K562 (cell line): Measurements from ENCODE around the gene KRT25. TPM values are rescaled to one million over a fixed set of nuclear protein-coding genes. Genes with fewer than 3 reads are reported as not detected.
A peak's percentile ranks its signal among the peaks of the same experiment; 100 is the strongest.

Experiments
- ATAC-seq: fragments of 200-7000 bp; cut with Tn5 transposase; 3 replicates; pipeline ENCODE4 v1.9.1; 2020; ENCODE audit warnings: moderate library complexity
- BruUV-seq: library from RNA; stranded (reverse); fragments of 400-500 nt; replicated peaks from 2 replicates; lab custom pipeline; 2021; lab: Mats Ljungman, UMichigan
- CTCF ChIA-PET: fragments of 300-600 bp; formaldehyde crosslinking; extraction: SDS; loops from one replicate; lab custom pipeline; 2021; ENCODE audit warnings: low intra/inter-chr PET ratio; lab: Yijun Ruan, JAX
- POLR2A ChIA-PET: fragments of 300-600, 350-650 bp; sonication (Branson Sonifier 250); formaldehyde crosslinking; extraction: SDS; loops from one replicate; lab custom pipeline; 2021; ENCODE audit warnings: antibody characterized with exemption, inconsistent platforms; lab: Yijun Ruan, JAX
- DNase-seq, 4 experiments: peaks; one replicate each; pipeline versions ENCODE4 v3.0.0 to v3.0.0-alpha.2; 2011 to 2018; ENCODE audit warnings: low spot score in 3 of 4, mixed read lengths in 3 of 4; ENCODE audit errors: extremely low read depth in 1 of 4
- FAIRE-seq: peaks from 2 replicates; lab custom pipeline; 2011; peaks lifted over from hg19 to GRCh38; lab: Jason Lieb, UNC
- H2AFZ ChIP-seq: 2 replicates; pipeline ENCODE4 v1.6.0; 2011; ENCODE audit warnings: low read depth, low read length, control low read depth, inconsistent platforms
- H3K27ac ChIP-seq: fragments of 200-600 bp; 3 replicates; pipeline ENCODE4 v1.8.0; 2011; ENCODE audit warnings: low read depth, mild to moderate bottlenecking, control low read depth, inconsistent platforms, low read length, moderate library complexity, mixed read lengths; ENCODE audit errors: extremely low read depth
- H3K27me3 ChIP-seq, 2 experiments: fragments of 300-600 bp in 1 of 2; 2 replicates in 1 of 2; 3 replicates in 1 of 2; pipeline versions ENCODE4 v1.6.0 to v1.8.0; 2011; ENCODE audit warnings: inconsistent platforms in 2 of 2, low read length in 2 of 2, mild to moderate bottlenecking in 1 of 2, mixed read lengths in 1 of 2, moderate library complexity in 1 of 2; ENCODE audit not compliant: control insufficient read depth in 2 of 2, insufficient read depth in 2 of 2
- H3K36me3 ChIP-seq: fragments of 300-600 bp; 3 replicates; pipeline ENCODE4 v1.8.0; 2011; ENCODE audit warnings: mild to moderate bottlenecking, low read length, inconsistent platforms; ENCODE audit not compliant: control insufficient read depth, insufficient read depth
- H3K4me1 ChIP-seq, 2 experiments: fragments of 200-600 bp in 1 of 2; replicated peaks in 1 of 2; 2 replicates in 1 of 2; 3 replicates in 1 of 2; pipeline versions ENCODE4 v1.5.1 to v1.8.0; 2011; ENCODE audit warnings: inconsistent platforms in 2 of 2, low read length in 2 of 2, mild to moderate bottlenecking in 1 of 2, mixed read lengths in 1 of 2, moderate library complexity in 1 of 2; ENCODE audit not compliant: control insufficient read depth in 2 of 2, insufficient read depth in 2 of 2
- H3K4me2 ChIP-seq: 2 replicates; pipeline ENCODE4 v1.6.1; 2011; ENCODE audit warnings: low read length, control low read depth, inconsistent platforms, mixed read lengths; ENCODE audit not compliant: insufficient read depth
- H3K4me3 ChIP-seq: fragments of 200-600 bp; sonication (generic), shearing (Covaris generic); 2 replicates; pipeline ENCODE4 v1.5.1; 2016; ENCODE audit warnings: control low read depth, inconsistent platforms
- H3K79me2 ChIP-seq: fragments of 200-600 bp; 3 replicates; pipeline ENCODE4 v1.8.0; 2011; ENCODE audit warnings: low read length, inconsistent platforms; ENCODE audit not compliant: control insufficient read depth, insufficient read depth
- H3K9ac ChIP-seq, 2 experiments: 2 replicates each; pipeline versions ENCODE4 v1.6.0 to v1.6.1; 2011; ENCODE audit warnings: low read depth in 2 of 2, low read length in 2 of 2, control low read depth in 1 of 2, inconsistent platforms in 1 of 2, mild to moderate bottlenecking in 1 of 2, mixed read lengths in 1 of 2; ENCODE audit not compliant: insufficient read depth in 1 of 2
- H3K9me1 ChIP-seq: one replicate; pipeline ENCODE4 v1.6.0; 2011; ENCODE audit warnings: inconsistent platforms, mild to moderate bottlenecking, low read length, moderate library complexity; ENCODE audit not compliant: control insufficient read depth, insufficient read depth
- H3K9me3 ChIP-seq: replicated peaks from 2 replicates; pipeline ENCODE4 v1.5.1; 2011; ENCODE audit warnings: low read depth, low read length, inconsistent platforms; ENCODE audit not compliant: control insufficient read depth, insufficient read depth
- H4K20me1 ChIP-seq: replicated peaks from 2 replicates; pipeline ENCODE4 v1.6.1; 2011; ENCODE audit warnings: low read length, inconsistent platforms, mixed read lengths; ENCODE audit not compliant: control insufficient read depth, insufficient read depth
- NKRF ChIP-seq: fragments of 450-650 bp; IDR thresholded peaks from 2 replicates; pipeline ENCODE4 v1.6.1; 2016; ENCODE audit warnings: borderline replicate concordance
- RAD21 ChIP-seq, 2 experiments: fragments of 250-450 bp in 1 of 2; fragments of 450-650 bp in 1 of 2; sonication (Bioruptor Pico) in 1 of 2; formaldehyde crosslinking in 1 of 2; IDR thresholded peaks in 1 of 2; conservative IDR thresholded peaks in 1 of 2; 2 replicates each; pipeline versions ENCODE4 v1.4.0 to v1.8.0; 2020 to 2022; ENCODE audit warnings: mild to moderate bottlenecking in 2 of 2, moderate library complexity in 1 of 2
- ZNF124 ChIP-seq: sonication (generic); formaldehyde crosslinking; IDR thresholded peaks from 2 replicates; pipeline ENCODE4 v1.8.1; 2022; ENCODE audit warnings: missing genetic modification reagents
- ZNF561 ChIP-seq: fragments of 450-650 bp; formaldehyde crosslinking; conservative IDR thresholded peaks from 2 replicates; pipeline ENCODE4 v1.4.0; 2020; ENCODE audit warnings: mild to moderate bottlenecking, moderate library complexity
- WGBS: fragments of 100-300 bp; shearing (Covaris generic); methylation state at CpG from one replicate; pipeline ENCODE4 v1.1.6; 2016; ENCODE audit warnings: low coverage, mixed read lengths; ENCODE audit not compliant: insufficient coverage; ENCODE audit errors: missing lambda C conversion rate; 5-methylcytosine and 5-hydroxymethylcytosine counted together
- in situ Hi-C: fragments of 300-500 bp; cut with MboI; formaldehyde crosslinking; loops from 4 replicates; pipeline ENCODE4 v1.15.0; 2018; ENCODE audit warnings: inconsistent platforms, mixed read lengths
- intact Hi-C: fragments of 100-400 bp; cut with micrococcal nuclease; formaldehyde crosslinking; loops from 2 replicates; pipeline ENCODE4 v1.14.2; 2022
- polyA plus RNA-seq, 8 experiments: library from polyadenylated mRNA; depleted of rRNA in 4 of 8; stranded (reverse) in 5 of 8; unstranded in 3 of 8; fragments of >200 nt; fragmentation: Nextera tagmentation in 2 of 8; fragmentation: Illumina TruSeq in 1 of 8; extraction: Ambion mirVana in 2 of 8; extraction: Trizol in 1 of 8; gene quantifications; 2 replicates each; pipeline versions ENCODE4 v1.2.1 to v1.2.3, GENCODE V29; 2011 to 2014; ENCODE audit warnings: inconsistent platforms in 1 of 8, missing spikeins in 1 of 8
- total RNA-seq, 7 experiments: library from RNA; depleted of rRNA in 6 of 7; stranded (reverse); fragments of >200 nt in 6 of 7; fragmentation: Illumina TruSeq in 2 of 7; extraction: Trizol in 2 of 7; gene quantifications; 2 replicates each; pipeline versions ENCODE4 v1.2.1 to v1.2.3, GENCODE V29; 2011 to 2021; ENCODE audit warnings: low replicate concordance in 1 of 7
- TF ChIP-seq, protein P1 (sequence below), 3 experiments: IDR thresholded peaks in 2 of 3; conservative IDR thresholded peaks in 1 of 3; 2 replicates each; pipeline ENCODE4 v1.5.1; 2011 to 2012; ENCODE audit warnings: low read length in 3 of 3, mild to moderate bottlenecking in 3 of 3, control low read depth in 2 of 3, improper control_type of control experiment in 1 of 3, inconsistent platforms in 1 of 3, low read depth in 1 of 3, mixed read lengths in 1 of 3, moderate library complexity in 1 of 3; ENCODE audit not compliant: insufficient read depth in 2 of 3

The KRT25 gene
- total and polyA plus RNA-seq, 9 of the 15 experiments (the other 6 are each of a cell fraction or from before 2014, with no cell fraction given) = not detected

DNA sequence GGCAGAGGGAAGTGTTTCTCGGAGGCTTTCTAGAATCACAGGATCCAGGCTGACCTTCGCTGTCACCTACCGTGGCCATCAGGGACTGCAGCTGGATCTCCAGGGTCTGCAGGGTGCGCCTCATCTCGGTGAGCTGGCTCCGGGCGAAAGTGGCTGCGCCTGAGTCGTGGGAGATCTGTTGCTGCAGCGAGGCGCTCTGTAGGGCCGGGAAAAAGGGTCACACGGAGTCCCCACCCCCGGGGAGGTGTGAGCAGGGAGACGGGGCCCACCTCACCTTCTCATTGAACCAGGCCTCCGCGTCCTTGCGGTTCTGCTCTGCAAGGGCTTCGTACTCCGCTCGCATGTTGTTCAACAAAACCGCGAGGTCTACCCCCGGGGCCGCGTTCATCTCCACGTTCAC lies 41.7 kb upstream of the KRT25 start:
- Histone ChIP-seq H2AFZ (no peak overlapping the region), H3K79me2 (no peaks in the 10 kb centered on the region), H3K9me1 (no peaks in the 10 kb centered on the region), H3K9me3 (no peaks in the 10 kb centered on the region), H3K27ac (no peak overlapping the region), H3K4me2 (no peak overlapping the region), H4K20me1 (no peaks in the 10 kb centered on the region), H3K4me3 (no peak overlapping the region), H3K36me3 (no peaks in the 10 kb centered on the region), H3K27me3 (peaks cover 25 to 41% of the 10 kb centered on the region in 2 experiments), H3K9ac (no peak overlapping the region), H3K4me1 (peaks cover 0 to 5% of the 10 kb centered on the region in 2 experiments; a peak in 1 of 5 replicates)
- ChIA-PET POLR2A (interaction anchor here (0.9 kb wide), 1 partner anchor 13 kb away, joined by 3 read pairs; no protein-coding TSS in a partner anchor), CTCF (interaction anchor here (0.7 kb wide), 1 partner anchor 24 kb away, joined by 3 read pairs; no protein-coding TSS in a partner anchor)
- DNase-seq (no peak), ATAC-seq (peak; percentile 61; the same call in 2 of the 3 replicates), FAIRE-seq (no peak)
- TF ChIP-seq, protein P1, sequence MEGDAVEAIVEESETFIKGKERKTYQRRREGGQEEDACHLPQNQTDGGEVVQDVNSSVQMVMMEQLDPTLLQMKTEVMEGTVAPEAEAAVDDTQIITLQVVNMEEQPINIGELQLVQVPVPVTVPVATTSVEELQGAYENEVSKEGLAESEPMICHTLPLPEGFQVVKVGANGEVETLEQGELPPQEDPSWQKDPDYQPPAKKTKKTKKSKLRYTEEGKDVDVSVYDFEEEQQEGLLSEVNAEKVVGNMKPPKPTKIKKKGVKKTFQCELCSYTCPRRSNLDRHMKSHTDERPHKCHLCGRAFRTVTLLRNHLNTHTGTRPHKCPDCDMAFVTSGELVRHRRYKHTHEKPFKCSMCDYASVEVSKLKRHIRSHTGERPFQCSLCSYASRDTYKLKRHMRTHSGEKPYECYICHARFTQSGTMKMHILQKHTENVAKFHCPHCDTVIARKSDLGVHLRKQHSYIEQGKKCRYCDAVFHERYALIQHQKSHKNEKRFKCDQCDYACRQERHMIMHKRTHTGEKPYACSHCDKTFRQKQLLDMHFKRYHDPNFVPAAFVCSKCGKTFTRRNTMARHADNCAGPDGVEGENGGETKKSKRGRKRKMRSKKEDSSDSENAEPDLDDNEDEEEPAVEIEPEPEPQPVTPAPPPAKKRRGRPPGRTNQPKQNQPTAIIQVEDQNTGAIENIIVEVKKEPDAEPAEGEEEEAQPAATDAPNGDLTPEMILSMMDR (IDR thresholded peaks at IDR 0.05 in 2 of 3, conservative IDR thresholded peaks at IDR 0.05 in 1 of 3; ENCODE audit: insufficient read depth in 2 of 3, low read depth in 1 of 3, low read length in 3 of 3) = peak in 2 of 3 experiments; percentile 14 to 51; a peak in 3 of 6 replicates
- TF ChIP-seq ZNF124 = no peak
- TF ChIP-seq RAD21 (CRISPR knock-in tag; conservative IDR thresholded peaks at IDR 0.05 in 1 of 2, IDR thresholded peaks at IDR 0.05 in 1 of 2) = 0 out of 4 replicates have a peak, but pooled peaks of 1 of the 2 experiments have one; percentile 14
- TF ChIP-seq ZNF561 (CRISPR knock-in tag) = no peak
- TF ChIP-seq NKRF = no peak
- intact Hi-C loops = no loop called here
- BruUV-seq = no TSS peak
- in situ Hi-C loops = no loop called here
- 11% methylated on average over 16 of the region's 27 CpGs for WGBS
